Neural progenitor cell (in vitro differentiated cells): ENCODE data around the gene GOT1. TPM values are rescaled to one million over a fixed set of nuclear protein-coding genes. Genes with fewer than 3 reads are reported as not detected.

Source experiments
- DNase-seq: peaks from one replicate; pipeline ENCODE4 v3.0.0-alpha.2; 2016; ENCODE audit warnings: low spot score
- H2AFZ ChIP-seq: fragments of 200-600 bp; sonication (generic); replicated peaks from 2 replicates; pipeline ENCODE4 v1.6.1; 2016; ENCODE audit warnings: antibody characterized with exemption
- H3F3A ChIP-seq: fragments of 200-600 bp; sonication (generic); 2 replicates; pipeline ENCODE4 v1.6.1; 2016; ENCODE audit warnings: antibody characterized with exemption, low read depth
- H3K27ac ChIP-seq: fragments of 200-600 bp; sonication (generic); 2 replicates; pipeline ENCODE4 v1.5.1; 2016; ENCODE audit warnings: mild to moderate bottlenecking
- H3K27me3 ChIP-seq: fragments of 200-600 bp; sonication (generic); 2 replicates; pipeline ENCODE4 v1.6.1; 2016; ENCODE audit warnings: mild to moderate bottlenecking, moderate library complexity
- H3K36me3 ChIP-seq: fragments of 200-600 bp; sonication (generic); 2 replicates; pipeline ENCODE4 v1.5.1; 2016
- H3K4me1 ChIP-seq: fragments of 200-600 bp; sonication (generic); 2 replicates; pipeline ENCODE4 v1.6.1; 2016; ENCODE audit warnings: mixed run types
- H3K4me2 ChIP-seq: fragments of 200-600 bp; sonication (generic); 2 replicates; pipeline ENCODE4 v1.6.1; 2016
- H3K4me3 ChIP-seq: fragments of 200-600 bp; sonication (generic); 2 replicates; pipeline ENCODE4 v1.5.1; 2016
- H3K79me2 ChIP-seq: fragments of 200-600 bp; sonication (generic); 2 replicates; pipeline ENCODE4 v1.6.1; 2016; ENCODE audit warnings: low read depth
- H3K9ac ChIP-seq: fragments of 200-600 bp; sonication (generic); 2 replicates; pipeline ENCODE4 v1.6.1; 2016
- H3K9me3 ChIP-seq: fragments of 200-600 bp; sonication (generic); 2 replicates; pipeline ENCODE4 v1.5.1; 2016; ENCODE audit warnings: low read depth
- H4K20me1 ChIP-seq: fragments of 200-600 bp; sonication (generic); 2 replicates; pipeline ENCODE4 v1.6.1; 2016; ENCODE audit warnings: low read depth
- H3K27ac Mint-ChIP-seq: 3 replicates; pipeline ENCODE4 v1.8.0; 2021; ENCODE audit warnings: mixed read lengths
- H3K27me3 Mint-ChIP-seq: 2 replicates; pipeline ENCODE4 v1.8.0; 2022; ENCODE audit warnings: low read depth, mild to moderate bottlenecking, inconsistent platforms, moderate library complexity, mixed read lengths; ENCODE audit not compliant: insufficient read depth
- H3K36me3 Mint-ChIP-seq: 3 replicates; pipeline ENCODE4 v1.8.0; 2021; ENCODE audit warnings: mixed read lengths
- H3K4me1 Mint-ChIP-seq: 3 replicates; pipeline ENCODE4 v1.8.0; 2021; ENCODE audit warnings: mixed read lengths
- H3K4me3 Mint-ChIP-seq: 3 replicates; pipeline ENCODE4 v1.8.0; 2021; ENCODE audit warnings: mild to moderate bottlenecking, moderate library complexity, mixed read lengths
- H3K9me3 Mint-ChIP-seq: 3 replicates; pipeline ENCODE4 v1.8.0; 2020; ENCODE audit warnings: mixed read lengths
- EZH2 ChIP-seq: fragments of 200-600 bp; sonication (generic); IDR thresholded peaks from 2 replicates; pipeline ENCODE4 v1.6.1; 2017; ENCODE audit warnings: antibody characterized with exemption, mild to moderate bottlenecking, moderate library complexity
- EZH2phosphoT487 ChIP-seq: fragments of 200-600 bp; sonication (generic); IDR thresholded peaks from 2 replicates; pipeline ENCODE4 v1.6.1; 2017; ENCODE audit warnings: antibody characterized with exemption
- total RNA-seq: library from RNA; depleted of rRNA; stranded (reverse); fragments of >200 nt; gene quantifications from 2 replicates; pipeline ENCODE4 v1.2.3, GENCODE V29; 2015; ENCODE audit warnings: low replicate concordance
- TF ChIP-seq, protein P1 (sequence below): fragments of 200-600 bp; sonication (generic); IDR thresholded peaks from 2 replicates; pipeline ENCODE4 v1.5.1; 2017; ENCODE audit warnings: antibody characterized with exemption, mild to moderate bottlenecking

Gene GOT1
- total RNA-seq, 1 donor from 2014 or later = 36.1 TPM

DNA sequence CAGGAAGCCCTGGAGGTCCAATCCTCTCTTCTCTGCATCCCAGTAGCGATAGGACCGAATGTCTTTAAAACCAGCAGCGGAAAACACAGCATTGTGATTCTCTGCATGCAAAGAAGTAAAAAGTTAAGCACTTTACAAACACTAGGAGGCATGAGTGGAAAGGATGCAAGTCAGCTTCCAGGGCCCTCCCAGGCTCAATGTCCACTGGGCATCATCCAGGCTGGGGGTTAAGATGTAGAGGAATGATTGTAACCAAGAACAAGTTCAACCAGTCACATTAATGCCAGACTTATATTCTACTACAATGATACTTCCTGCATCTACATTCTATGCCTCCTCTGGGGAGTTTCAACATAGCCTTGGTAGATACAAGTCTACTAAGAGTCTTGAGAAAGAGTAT is 24.3 kb downstream of the GOT1 start:
- Histone ChIP-seq H3K9me3 (no peaks in the 10 kb centered on the region), H3K4me1 (no peaks in the 10 kb centered on the region), H3K36me3 (peaks cover 3% of the 10 kb centered on the region), H3K27ac (no peak overlapping the region), H2AFZ (no peak overlapping the region), H3K4me3 (no peak overlapping the region), H3K9ac (no peak overlapping the region), H3K27me3 (no peaks in the 10 kb centered on the region), H3F3A (no peaks in the 10 kb centered on the region), H3K79me2 (no peaks in the 10 kb centered on the region), H4K20me1 (peaks cover 2% of the 10 kb centered on the region), H3K4me2 (no peak overlapping the region)
- peaks cover 9% of the 10 kb centered on the region for H3K36me3 Mint-ChIP-seq
- H3K4me3 Mint-ChIP-seq = no peak overlapping the region
- H3K27me3 Mint-ChIP-seq = peaks cover 2% of the 10 kb centered on the region
- no peaks in the 10 kb centered on the region for H3K4me1 Mint-ChIP-seq
- no peaks in the 10 kb centered on the region for H3K9me3 Mint-ChIP-seq
- TF ChIP-seq EZH2phosphoT487 = no peak
- TF ChIP-seq, protein P1, sequence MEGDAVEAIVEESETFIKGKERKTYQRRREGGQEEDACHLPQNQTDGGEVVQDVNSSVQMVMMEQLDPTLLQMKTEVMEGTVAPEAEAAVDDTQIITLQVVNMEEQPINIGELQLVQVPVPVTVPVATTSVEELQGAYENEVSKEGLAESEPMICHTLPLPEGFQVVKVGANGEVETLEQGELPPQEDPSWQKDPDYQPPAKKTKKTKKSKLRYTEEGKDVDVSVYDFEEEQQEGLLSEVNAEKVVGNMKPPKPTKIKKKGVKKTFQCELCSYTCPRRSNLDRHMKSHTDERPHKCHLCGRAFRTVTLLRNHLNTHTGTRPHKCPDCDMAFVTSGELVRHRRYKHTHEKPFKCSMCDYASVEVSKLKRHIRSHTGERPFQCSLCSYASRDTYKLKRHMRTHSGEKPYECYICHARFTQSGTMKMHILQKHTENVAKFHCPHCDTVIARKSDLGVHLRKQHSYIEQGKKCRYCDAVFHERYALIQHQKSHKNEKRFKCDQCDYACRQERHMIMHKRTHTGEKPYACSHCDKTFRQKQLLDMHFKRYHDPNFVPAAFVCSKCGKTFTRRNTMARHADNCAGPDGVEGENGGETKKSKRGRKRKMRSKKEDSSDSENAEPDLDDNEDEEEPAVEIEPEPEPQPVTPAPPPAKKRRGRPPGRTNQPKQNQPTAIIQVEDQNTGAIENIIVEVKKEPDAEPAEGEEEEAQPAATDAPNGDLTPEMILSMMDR = no peak
- TF ChIP-seq EZH2 = no peak
- no peak overlapping the region for H3K27ac Mint-ChIP-seq
- DNase-seq = no peak

- H3K4me1 Mint-ChIP-seq = no peaks in the 10 kb centered on the region
- H3K27me3 ChIP-seq = no peaks in the 10 kb centered on the region
- no peak overlapping the region for H2AFZ ChIP-seq
- no peak overlapping the region for H3K4me2 ChIP-seq
- no peak overlapping the region for H3K27ac Mint-ChIP-seq
- no peaks in the 10 kb centered on the region for H3K79me2 ChIP-seq
- TF ChIP-seq, protein P1 = no peak
- TF ChIP-seq EZH2phosphoT487 (no peak), EZH2 (no peak)
- no peak for DNase-seq
- no peaks in the 10 kb centered on the region for H3K9me3 ChIP-seq
- H3K9me3 Mint-ChIP-seq = no peaks in the 10 kb centered on the region
- H3K36me3 ChIP-seq = peaks cover 3% of the 10 kb centered on the region
- H3K4me3 Mint-ChIP-seq = no peak overlapping the region
- H3F3A ChIP-seq = no peaks in the 10 kb centered on the region
- peaks cover 9% of the 10 kb centered on the region for H3K36me3 Mint-ChIP-seq
- H3K4me1 ChIP-seq = no peaks in the 10 kb centered on the region
- H4K20me1 ChIP-seq = no peaks in the 10 kb centered on the region
- H3K9ac ChIP-seq = no peak overlapping the region
- no peak overlapping the region for H3K27ac ChIP-seq
- H3K27me3 Mint-ChIP-seq = peaks cover 2% of the 10 kb centered on the region
- H3K4me3 ChIP-seq = no peak overlapping the region
These were observed 26.8 kb downstream of the GOT1 start for GRCh38 chr10:99403674-99404073.

DNA sequence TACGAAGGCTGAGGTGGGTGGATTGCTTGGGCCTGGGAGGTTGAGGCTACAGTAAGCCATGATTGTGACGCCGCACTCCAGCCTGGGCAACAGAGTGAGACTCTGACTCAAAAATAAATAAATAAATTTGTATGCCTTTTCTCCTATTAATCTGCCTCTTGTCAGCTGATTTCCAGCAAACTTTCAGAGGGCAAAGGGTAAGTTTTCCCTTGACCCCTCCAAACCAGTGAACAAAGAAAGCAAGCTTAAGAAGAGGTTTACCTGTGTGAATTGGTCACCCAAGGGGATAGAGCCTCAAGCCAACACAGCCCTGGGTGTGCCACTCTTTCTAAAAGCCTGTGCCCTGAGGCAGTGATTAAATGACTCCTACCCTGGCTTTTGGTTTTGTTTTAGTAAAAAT is 30.8 kb downstream of the GOT1 start:
- Mint-ChIP-seq H3K9me3 (no peaks in the 10 kb centered on the region), H3K27ac (no peak overlapping the region), H3K4me3 (no peak overlapping the region), H3K36me3 (peaks cover 3% of the 10 kb centered on the region), H3K4me1 (no peaks in the 10 kb centered on the region), H3K27me3 (peaks cover 2% of the 10 kb centered on the region)
- Histone ChIP-seq H3K9me3 (no peaks in the 10 kb centered on the region), H4K20me1 (no peaks in the 10 kb centered on the region), H3K4me2 (no peak overlapping the region), H3K4me3 (no peak overlapping the region), H3K9ac (no peak overlapping the region), H2AFZ (no peak overlapping the region), H3K36me3 (no peaks in the 10 kb centered on the region), H3F3A (no peaks in the 10 kb centered on the region), H3K79me2 (no peaks in the 10 kb centered on the region), H3K27me3 (no peaks in the 10 kb centered on the region), H3K4me1 (no peaks in the 10 kb centered on the region), H3K27ac (no peak overlapping the region)
- TF ChIP-seq, protein P1 = no peak
- TF ChIP-seq EZH2phosphoT487 = no peak
- TF ChIP-seq EZH2 = no peak
- no peak for DNase-seq
